ENCODE data around the gene PIK3R3. TPM values are rescaled to one million over a fixed set of nuclear protein-coding genes. Genes with fewer than 3 reads are reported as not detected.

Gene PIK3R3
- total and polyA plus RNA-seq, 9 of the 15 experiments (the other 6 are each of a cell fraction or from before 2014, with no cell fraction given), result 1.4 to 7.7 (median 4.6) TPM

- TF ChIP-seq GTF3C2 (IDR thresholded peaks at IDR 0.05; ENCODE audit: borderline replicate concordance, extremely low read depth, insufficient read length) (peak; percentile 74), ZBTB7A (IDR thresholded peaks at IDR 0.05; ENCODE audit: borderline replicate concordance, control insufficient read depth, low read depth, low read length) (no peak), ZNF592 (IDR thresholded peaks at IDR 0.05) (0 out of 2 replicates have a peak, but pooled peaks have one; percentile 46), POU5F1 (IDR thresholded peaks at IDR 0.05; ENCODE audit: borderline replicate concordance, low read depth, low read length, partially characterized antibody) (no peak), ELF4 (CRISPR knock-in tag; IDR thresholded peaks at IDR 0.05) (0 out of 2 replicates have a peak, but pooled peaks have one; percentile 78), CBX8 (IDR thresholded peaks at IDR 0.05; ENCODE audit: borderline replicate concordance, extremely low read depth, low read depth, low read length, poor library complexity, severe bottlenecking) (no peak), SFPQ (IDR thresholded peaks at IDR 0.05; ENCODE audit: low read depth, low read length) (no peak), MCM5 (IDR thresholded peaks at IDR 0.05; ENCODE audit: low read depth) (no peak), THRAP3 (IDR thresholded peaks at IDR 0.05; ENCODE audit: borderline replicate concordance) (no peak; the same call in 1 of the 2 replicates), ZNF174 (CRISPR knock-in tag; IDR thresholded peaks at IDR 0.05) (no peak), ZNF398 (CRISPR knock-in tag; IDR thresholded peaks at IDR 0.05) (no peak), CEBPG (CRISPR knock-in tag; IDR thresholded peaks at IDR 0.05) (no peak), CEBPG (tag; conservative IDR thresholded peaks at IDR 0.05 in 1 of 2, IDR thresholded peaks at IDR 0.05 in 1 of 2) (no peak; a peak in 1 of 4 replicates)
Observed at GRCh38 chr1:46158312-46159281, 26.2 kb upstream of the PIK3R3 start (continued).

Measured in K562 (cell line).